Measurements from ENCODE around the gene GABRG3.

GRCh38 chr15:27214032-27214431, 243.1 kb downstream of the GABRG3 start:
- TF ChIP-seq, protein P1, sequence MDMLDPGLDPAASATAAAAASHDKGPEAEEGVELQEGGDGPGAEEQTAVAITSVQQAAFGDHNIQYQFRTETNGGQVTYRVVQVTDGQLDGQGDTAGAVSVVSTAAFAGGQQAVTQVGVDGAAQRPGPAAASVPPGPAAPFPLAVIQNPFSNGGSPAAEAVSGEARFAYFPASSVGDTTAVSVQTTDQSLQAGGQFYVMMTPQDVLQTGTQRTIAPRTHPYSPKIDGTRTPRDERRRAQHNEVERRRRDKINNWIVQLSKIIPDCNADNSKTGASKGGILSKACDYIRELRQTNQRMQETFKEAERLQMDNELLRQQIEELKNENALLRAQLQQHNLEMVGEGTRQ (IDR thresholded peaks at IDR 0.05): no peak
- TF ChIP-seq CHD4 (IDR thresholded peaks at IDR 0.05; ENCODE audit: borderline replicate concordance): no peak
- TF ChIP-seq CTCF (IDR thresholded peaks at IDR 0.05): no peak
- TF ChIP-seq RAD21 (conservative IDR thresholded peaks at IDR 0.05 in 1 of 2, IDR thresholded peaks at IDR 0.05 in 1 of 2): no peak
- TF ChIP-seq POLR2A (IDR thresholded peaks at IDR 0.05; ENCODE audit: low read length): no peak
- TF ChIP-seq ESRRA (IDR thresholded peaks at IDR 0.05; ENCODE audit: borderline replicate concordance, low read length): no peak
- no peak for TF ChIP-seq MAZ (IDR thresholded peaks at IDR 0.05; ENCODE audit: borderline replicate concordance, low read depth, low read length)
- TF ChIP-seq, protein P2, sequence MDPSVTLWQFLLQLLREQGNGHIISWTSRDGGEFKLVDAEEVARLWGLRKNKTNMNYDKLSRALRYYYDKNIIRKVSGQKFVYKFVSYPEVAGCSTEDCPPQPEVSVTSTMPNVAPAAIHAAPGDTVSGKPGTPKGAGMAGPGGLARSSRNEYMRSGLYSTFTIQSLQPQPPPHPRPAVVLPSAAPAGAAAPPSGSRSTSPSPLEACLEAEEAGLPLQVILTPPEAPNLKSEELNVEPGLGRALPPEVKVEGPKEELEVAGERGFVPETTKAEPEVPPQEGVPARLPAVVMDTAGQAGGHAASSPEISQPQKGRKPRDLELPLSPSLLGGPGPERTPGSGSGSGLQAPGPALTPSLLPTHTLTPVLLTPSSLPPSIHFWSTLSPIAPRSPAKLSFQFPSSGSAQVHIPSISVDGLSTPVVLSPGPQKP (IDR thresholded peaks at IDR 0.05; ENCODE audit: low read depth, low read length): no peak
